ENCODE results near the gene DDX11. TPM values are rescaled to one million over a fixed set of nuclear protein-coding genes. Genes with fewer than 3 reads are reported as not detected.
"Not testable (repeated sequence)": the region's sequence is repeated elsewhere in the genome, so short reads cannot be mapped to it uniquely, and the experiment has no call there.

DDX11 gene
- total RNA-seq, 2 donors from 2014 or later: 34.3 to 41.2 TPM

DNA sequence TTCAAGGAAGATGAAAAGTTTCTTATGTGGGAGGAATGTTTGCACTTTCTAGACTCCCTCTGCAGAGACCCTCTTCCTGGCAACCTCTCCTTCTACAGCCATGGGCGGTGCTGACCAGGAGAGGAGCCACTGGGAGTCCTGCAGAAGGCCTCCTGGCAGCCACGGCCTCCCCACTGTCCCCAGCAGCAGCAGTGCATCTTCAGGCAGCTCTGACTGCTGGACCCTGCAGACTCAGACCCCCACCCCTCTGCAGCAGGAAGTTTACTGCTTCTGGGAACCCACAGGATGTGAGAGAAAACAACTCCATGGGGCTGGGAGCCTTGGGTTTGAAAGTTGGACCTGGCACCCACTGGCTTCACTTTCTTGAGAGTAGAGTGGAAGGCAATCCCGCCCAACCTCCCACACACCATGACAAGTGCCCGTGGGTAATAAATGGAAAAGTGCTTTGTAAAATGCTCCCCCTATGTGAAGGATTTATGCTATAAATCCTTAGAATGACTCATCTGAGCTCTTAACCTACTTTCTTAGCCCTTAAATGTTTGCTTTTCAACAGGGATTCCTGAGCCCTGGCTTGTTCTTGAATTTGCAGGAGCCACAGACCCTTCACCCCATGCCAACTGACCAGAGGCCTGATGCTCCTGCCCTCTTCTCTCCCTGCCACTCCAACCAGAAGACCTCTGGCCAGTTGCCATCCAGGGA, 37.5 kb upstream of the DDX11 start:
- Histone ChIP-seq H3K4me1 (no peaks in the 10 kb centered on the region), H3K9me3 (no peaks in the 10 kb centered on the region), H3K36me3 (replicated peaks in 1 of 2; ENCODE audit: insufficient read depth in 1 of 2, low read depth in 2 of 2) (no peaks in the 10 kb centered on the region), H3K27me3 (no peaks in the 10 kb centered on the region), H3K27ac (no peak overlapping the region), H3K4me3 (no peak overlapping the region)
- ATAC-seq (no peak), DNase-seq (no peak)
- WGBS, 2 donors: 78 to 81% methylated on average over 3 to 4 of the region's 4 CpGs
- TF ChIP-seq CTCF (IDR thresholded peaks at IDR 0.05) (no peak), POLR2A (IDR thresholded peaks at IDR 0.05) (no peak)
- intact Hi-C loops (cut with DNase I): no loop called here

GRCh38 chr12:31037028-31037427, 36.6 kb upstream of the DDX11 start:
- Histone ChIP-seq H3K4me1 (no peaks in the 10 kb centered on the region), H3K27ac (no peak overlapping the region), H3K9me3 (no peaks in the 10 kb centered on the region), H3K27me3 (no peaks in the 10 kb centered on the region), H3K4me3 (no peak overlapping the region), H3K36me3 (replicated peaks in 1 of 2; ENCODE audit: insufficient read depth in 1 of 2, low read depth in 2 of 2) (no peaks in the 10 kb centered on the region)
- 88 to 100% methylated on average over 1 of the region's 1 CpG for WGBS, 2 donors
- TF ChIP-seq CTCF (IDR thresholded peaks at IDR 0.05): no peak
- TF ChIP-seq POLR2A (IDR thresholded peaks at IDR 0.05): no peak
- ATAC-seq (no peak), DNase-seq (no peak)
- intact Hi-C loops (cut with DNase I): no loop called here

- Histone ChIP-seq H3K27ac (no peak overlapping the region), H3K36me3 (replicated peaks in 1 of 2; ENCODE audit: insufficient read depth in 1 of 2, low read depth in 2 of 2) (no peaks in the 10 kb centered on the region), H3K4me3 (no peak overlapping the region), H3K9me3 (no peaks in the 10 kb centered on the region), H3K27me3 (no peaks in the 10 kb centered on the region), H3K4me1 (no peaks in the 10 kb centered on the region)
- ATAC-seq (no peak), DNase-seq (no peak)
- no peak for TF ChIP-seq CTCF (IDR thresholded peaks at IDR 0.05)
- no peak for TF ChIP-seq POLR2A (IDR thresholded peaks at IDR 0.05)
- intact Hi-C loops (cut with DNase I): no loop called here
- 81 to 84% methylated on average over 2 of the region's 2 CpGs for WGBS, 2 donors
Observed at GRCh38 chr12:31037931-31038330, 35.7 kb upstream of the DDX11 start.

GRCh38 chr12:31041033-31041564, 32.6 kb upstream of the DDX11 start:
- H3K4me3 ChIP-seq: no peak overlapping the region
- ATAC-seq (no peak), DNase-seq (no peak)
- H3K27ac ChIP-seq: no peak overlapping the region
- H3K36me3 ChIP-seq (replicated peaks in 1 of 2; ENCODE audit: insufficient read depth in 1 of 2, low read depth in 2 of 2): no peaks in the 10 kb centered on the region
- no peaks in the 10 kb centered on the region for H3K9me3 ChIP-seq
- no peaks in the 10 kb centered on the region for H3K4me1 ChIP-seq
- no peak for TF ChIP-seq CTCF (IDR thresholded peaks at IDR 0.05)
- no peak for TF ChIP-seq POLR2A (IDR thresholded peaks at IDR 0.05)
- H3K27me3 ChIP-seq: no peaks in the 10 kb centered on the region
- intact Hi-C loops (cut with DNase I): no loop called here
- 89 to 91% methylated on average over 8 of the region's 8 CpGs for WGBS, 2 donors

DNA sequence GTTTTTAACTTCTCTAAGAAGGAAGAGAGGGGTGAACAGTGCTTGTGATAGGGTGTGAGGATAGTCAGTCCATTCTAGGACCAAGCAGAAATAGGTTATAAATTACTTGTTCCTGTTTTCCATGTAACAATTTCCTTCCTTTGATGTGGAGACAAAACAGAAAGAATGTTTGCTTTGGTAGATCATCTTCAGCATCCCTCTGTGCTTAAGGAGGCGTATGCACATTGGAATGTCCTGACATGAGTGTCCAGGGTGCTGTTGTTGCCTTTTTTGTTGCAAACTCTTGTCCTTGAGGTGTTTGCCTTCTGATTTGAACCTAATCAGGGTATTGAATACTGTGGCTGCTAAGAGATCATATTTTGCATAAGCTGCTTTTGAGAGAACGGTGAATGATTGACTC, 23.5 kb upstream of the DDX11 start:
- H3K9me3 ChIP-seq, ATAC-seq: not testable (repeated sequence)

DNA sequence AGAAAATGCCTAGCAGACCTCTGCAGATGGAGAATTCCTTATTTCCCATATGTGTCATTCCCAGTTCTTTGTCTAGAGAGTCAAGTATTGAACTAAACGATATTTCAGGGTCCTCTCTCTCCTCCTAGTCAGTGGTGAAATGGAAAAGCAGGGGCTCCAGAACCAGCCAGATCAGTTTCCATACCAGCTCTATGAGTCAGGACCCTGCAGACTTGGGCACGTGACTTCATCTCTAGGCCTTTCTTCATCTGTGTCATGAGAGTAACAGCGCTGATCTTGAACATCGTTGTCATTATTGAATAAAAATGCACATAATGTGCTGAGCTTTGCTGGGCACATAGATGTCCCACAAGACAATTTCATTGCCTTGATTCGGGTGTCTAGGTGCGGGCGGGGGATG, 23.1 kb upstream of the DDX11 start:
- H3K27me3 ChIP-seq; H3K9me3 ChIP-seq; DNase-seq; H3K27ac ChIP-seq; H3K4me1 ChIP-seq; intact Hi-C loops (cut with DNase I); ATAC-seq; H3K36me3 ChIP-seq (replicated peaks in 1 of 2; ENCODE audit: insufficient read depth in 1 of 2, low read depth in 2 of 2); H3K4me3 ChIP-seq: not testable (repeated sequence)
- 91 to 96% methylated on average over 5 to 7 of the region's 7 CpGs for WGBS, 2 donors

More for the DNA sequence above, 23.5 kb upstream of the DDX11 start:
- H3K4me1 ChIP-seq; H3K27me3 ChIP-seq; H3K27ac ChIP-seq; H3K4me3 ChIP-seq; intact Hi-C loops (cut with DNase I); H3K36me3 ChIP-seq (replicated peaks in 1 of 2; ENCODE audit: insufficient read depth in 1 of 2, low read depth in 2 of 2); DNase-seq: not testable (repeated sequence)
- WGBS, 2 donors: 80 to 91% methylated on average over 2 of the region's 2 CpGs

GRCh38 chr12:31051692-31052091, 22.0 kb upstream of the DDX11 start:
- ATAC-seq; DNase-seq; H3K27me3 ChIP-seq; H3K36me3 ChIP-seq (replicated peaks in 1 of 2; ENCODE audit: insufficient read depth in 1 of 2, low read depth in 2 of 2); H3K9me3 ChIP-seq; intact Hi-C loops (cut with DNase I); H3K4me1 ChIP-seq; H3K27ac ChIP-seq; H3K4me3 ChIP-seq: not testable (repeated sequence)
- WGBS, 2 donors: 65 to 69% methylated on average over 5 of the region's 5 CpGs

DNA sequence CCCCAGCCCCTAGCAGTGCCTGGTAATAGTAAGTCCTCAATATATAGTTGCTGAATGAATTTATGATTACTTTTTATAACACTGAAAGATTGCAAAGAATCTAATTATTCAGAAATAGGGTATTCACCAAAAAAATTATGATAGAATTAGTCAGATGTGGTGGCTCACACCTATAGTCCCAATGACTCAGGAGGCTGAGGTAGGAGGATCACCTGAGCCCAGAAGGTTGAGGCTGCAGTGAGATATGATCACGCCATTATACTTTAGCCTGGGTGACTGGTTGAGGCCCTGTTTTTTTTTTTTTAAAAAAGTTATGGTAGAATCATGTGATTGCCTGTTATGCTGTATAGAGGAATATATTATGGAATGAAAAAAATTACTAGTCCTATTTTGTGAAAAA, 21.5 kb upstream of the DDX11 start:
- intact Hi-C loops (cut with DNase I); H3K4me1 ChIP-seq; H3K9me3 ChIP-seq; H3K27ac ChIP-seq; DNase-seq; H3K36me3 ChIP-seq (replicated peaks in 1 of 2; ENCODE audit: insufficient read depth in 1 of 2, low read depth in 2 of 2); H3K27me3 ChIP-seq; H3K4me3 ChIP-seq; ATAC-seq: not testable (repeated sequence)
- 100% methylated on average over 1 of the region's 1 CpG for WGBS, 2 donors
